Neural cell (in vitro differentiated cells): Measurements from ENCODE around the gene SERTAD2. TPM values are rescaled to one million over a fixed set of nuclear protein-coding genes. Genes with fewer than 3 reads are reported as not detected.

Source experiments
- H2AFZ ChIP-seq: fragments of 200-600, 300-800 bp; sonication (generic), shearing (Covaris generic); 2 replicates; pipeline ENCODE4 v1.6.0; 2014; ENCODE audit warnings: low read depth, mild to moderate bottlenecking, antibody characterized with exemption, low read length, moderate library complexity
- H3F3A ChIP-seq: fragments of 200-600 bp; shearing (Covaris generic); 2 replicates; pipeline ENCODE4 v1.6.1; 2016; ENCODE audit warnings: mild to moderate bottlenecking, moderate library complexity, mixed read lengths, antibody characterized with exemption, low read length; ENCODE audit not compliant: insufficient read depth, poor library complexity, severe bottlenecking
- H3K27ac ChIP-seq: fragments of 200-600, 300-800 bp; sonication (generic), shearing (Covaris generic); 2 replicates; pipeline ENCODE4 v1.5.1; 2014; ENCODE audit warnings: mild to moderate bottlenecking, low read length, moderate library complexity
- H3K27me3 ChIP-seq: fragments of 300-800, 200-600 bp; sonication (generic), shearing (Covaris generic); 2 replicates; pipeline ENCODE4 v1.6.0; 2014; ENCODE audit warnings: mild to moderate bottlenecking, low read depth, low read length, moderate library complexity; ENCODE audit not compliant: insufficient read depth
- H3K36me3 ChIP-seq: fragments of 300-800, 200-600 bp; sonication (generic), shearing (Covaris generic); 2 replicates; pipeline ENCODE4 v1.5.1; 2014; ENCODE audit warnings: mild to moderate bottlenecking, antibody characterized with exemption, low read length, moderate library complexity; ENCODE audit not compliant: insufficient read depth
- H3K4me2 ChIP-seq: fragments of 300-800, 200-600 bp; sonication (generic), shearing (Covaris generic); 2 replicates; pipeline ENCODE4 v1.6.0; 2014; ENCODE audit warnings: mild to moderate bottlenecking, low read length
- H3K4me3 ChIP-seq: fragments of 300-800, 200-600 bp; sonication (generic), shearing (Covaris generic); 2 replicates; pipeline ENCODE4 v1.5.1; 2014; ENCODE audit warnings: mild to moderate bottlenecking, low read length, moderate library complexity
- H3K79me2 ChIP-seq: fragments of 200-600 bp; shearing (Covaris generic); replicated peaks from 2 replicates; pipeline ENCODE4 v1.6.0; 2014; ENCODE audit warnings: mild to moderate bottlenecking, low read length, moderate library complexity; ENCODE audit not compliant: insufficient read depth
- H3K9ac ChIP-seq: fragments of 300-800, 200-600 bp; sonication (generic), shearing (Covaris generic); 2 replicates; pipeline ENCODE4 v1.6.1; 2016; ENCODE audit warnings: mild to moderate bottlenecking, low read length, mixed read lengths
- H3K9me2 ChIP-seq: fragments of 200-600 bp; shearing (Covaris generic); 2 replicates; pipeline ENCODE4 v1.6.1; 2016; ENCODE audit warnings: mild to moderate bottlenecking, low read length, mixed read lengths; ENCODE audit not compliant: insufficient read depth
- H3K9me3 ChIP-seq: fragments of 200-600, 300-800 bp; sonication (generic), shearing (Covaris generic); 2 replicates; pipeline ENCODE4 v1.6.1; 2016; ENCODE audit warnings: mild to moderate bottlenecking, mixed run types, low read length, moderate library complexity, mixed read lengths
- H4K20me1 ChIP-seq: fragments of 200-600 bp; shearing (Covaris generic); 2 replicates; pipeline ENCODE4 v1.6.1; 2016; ENCODE audit warnings: mild to moderate bottlenecking, mixed run types; ENCODE audit not compliant: insufficient read depth
- CTCF ChIP-seq: fragments of 450-650 bp; IDR thresholded peaks from 2 replicates; pipeline ENCODE4 v1.5.1; 2014; ENCODE audit warnings: antibody characterized with exemption, mild to moderate bottlenecking, moderate library complexity; ENCODE audit not compliant: poor library complexity, severe bottlenecking
- EP300 ChIP-seq: fragments of 450-650 bp; conservative IDR thresholded peaks from 2 replicates; pipeline ENCODE4 v1.6.1; 2014; ENCODE audit warnings: antibody characterized with exemption, mild to moderate bottlenecking, moderate library complexity; ENCODE audit not compliant: poor library complexity, severe bottlenecking
- EZH2 ChIP-seq: fragments of 200-600, 300-800 bp; shearing (Covaris generic), sonication (generic); IDR thresholded peaks from 2 replicates; pipeline ENCODE4 v1.6.1; 2014; ENCODE audit warnings: antibody characterized with exemption, low read length, borderline replicate concordance, mild to moderate bottlenecking; ENCODE audit not compliant: insufficient read depth, poor library complexity, severe bottlenecking
- MXI1 ChIP-seq: fragments of 450-650 bp; conservative IDR thresholded peaks from 2 replicates; pipeline ENCODE4 v1.6.1; 2014; ENCODE audit warnings: antibody characterized with exemption, mild to moderate bottlenecking; ENCODE audit not compliant: poor library complexity, severe bottlenecking
- POLR2AphosphoS5 ChIP-seq: IDR thresholded peaks from 2 replicates; pipeline ENCODE4 v1.6.1; 2012
- RAD21 ChIP-seq: fragments of 450-650 bp; conservative IDR thresholded peaks from 2 replicates; pipeline ENCODE4 v1.6.1; 2014; ENCODE audit warnings: antibody characterized with exemption, mild to moderate bottlenecking, moderate library complexity
- REST ChIP-seq: IDR thresholded peaks from 2 replicates; pipeline ENCODE4 v1.6.1; 2012; ENCODE audit warnings: borderline replicate concordance
- SMC3 ChIP-seq: fragments of 450-650 bp; conservative IDR thresholded peaks from 2 replicates; pipeline ENCODE4 v1.6.1; 2014; ENCODE audit warnings: antibody characterized with exemption, mild to moderate bottlenecking, moderate library complexity; ENCODE audit not compliant: poor library complexity
- TAF1 ChIP-seq: IDR thresholded peaks from 2 replicates; pipeline ENCODE4 v1.6.1; 2012; ENCODE audit warnings: low read depth
- polyA plus RNA-seq: library from polyadenylated mRNA; depleted of rRNA; stranded (reverse); fragments of >200 nt; gene quantifications from 2 replicates; pipeline ENCODE4 v1.2.3, GENCODE V29; 2014

The SERTAD2 gene
- polyA plus RNA-seq, 1 donor from 2014 or later = 4.7 TPM

GRCh38 chr2:64595397-64596176 is 58.1 kb downstream of the SERTAD2 start:
- Histone ChIP-seq H3K4me2 (no peak overlapping the region), H3K9me2 (no peaks in the 10 kb centered on the region), H3K4me3 (no peak overlapping the region), H3K27ac (no peak overlapping the region), H3F3A (no peaks in the 10 kb centered on the region), H2AFZ (no peak overlapping the region), H3K27me3 (no peaks in the 10 kb centered on the region), H4K20me1 (no peaks in the 10 kb centered on the region), H3K36me3 (no peaks in the 10 kb centered on the region), H3K9me3 (no peaks in the 10 kb centered on the region), H3K79me2 (no peaks in the 10 kb centered on the region), H3K9ac (no peak overlapping the region)
- TF ChIP-seq EP300 = no peak
- TF ChIP-seq POLR2AphosphoS5 = no peak
- TF ChIP-seq MXI1 = no peak
- TF ChIP-seq EZH2 = no peak
- TF ChIP-seq RAD21 = peak; percentile 44
- no peak for TF ChIP-seq REST
- TF ChIP-seq CTCF = peak; percentile 30
- TF ChIP-seq SMC3 = peak; percentile 27
- no peak for TF ChIP-seq TAF1

- Histone ChIP-seq H3K27me3 (no peaks in the 10 kb centered on the region), H3K27ac (no peak overlapping the region), H3K4me2 (no peak overlapping the region)
Observed at GRCh38 chr2:64594226-64594989, 59.3 kb downstream of the SERTAD2 start.

More at GRCh38 chr2:64594226-64594989, 59.3 kb downstream of the SERTAD2 start:
- Histone ChIP-seq H3F3A (no peaks in the 10 kb centered on the region), H3K9me2 (no peaks in the 10 kb centered on the region), H3K36me3 (no peaks in the 10 kb centered on the region), H3K4me3 (no peak overlapping the region), H2AFZ (no peak overlapping the region), H4K20me1 (no peaks in the 10 kb centered on the region), H3K9ac (no peak overlapping the region), H3K9me3 (no peaks in the 10 kb centered on the region), H3K79me2 (no peaks in the 10 kb centered on the region)
- TF ChIP-seq SMC3 = no peak
- TF ChIP-seq MXI1 = no peak
- no peak for TF ChIP-seq POLR2AphosphoS5
- TF ChIP-seq EP300 = no peak
- TF ChIP-seq TAF1 = no peak
- no peak for TF ChIP-seq REST
- no peak for TF ChIP-seq CTCF
- TF ChIP-seq EZH2 = no peak
- no peak for TF ChIP-seq RAD21
